ENCODE results near the gene PLEKHN1. TPM values are rescaled to one million over a fixed set of nuclear protein-coding genes. Genes with fewer than 3 reads are reported as not detected.
"Not testable (repeated sequence)": the region's sequence is repeated elsewhere in the genome, so short reads cannot be mapped to it uniquely, and the experiment has no call there.

PLEKHN1 gene
- total RNA-seq, 1 experiment from 2014 or later = 2.4 TPM

GRCh38 chr1:942411-942821 lies 23.9 kb upstream of the PLEKHN1 start:
- DNase-seq (ENCODE audit: low spot score) = no peak

GRCh38 chr1:942864-943533 lies 23.3 kb upstream of the PLEKHN1 start:
- DNase-seq (ENCODE audit: low spot score) = no peak

GRCh38 chr1:943545-944340 lies 22.5 kb upstream of the PLEKHN1 start:
- no peak for DNase-seq (ENCODE audit: low spot score)

DNA sequence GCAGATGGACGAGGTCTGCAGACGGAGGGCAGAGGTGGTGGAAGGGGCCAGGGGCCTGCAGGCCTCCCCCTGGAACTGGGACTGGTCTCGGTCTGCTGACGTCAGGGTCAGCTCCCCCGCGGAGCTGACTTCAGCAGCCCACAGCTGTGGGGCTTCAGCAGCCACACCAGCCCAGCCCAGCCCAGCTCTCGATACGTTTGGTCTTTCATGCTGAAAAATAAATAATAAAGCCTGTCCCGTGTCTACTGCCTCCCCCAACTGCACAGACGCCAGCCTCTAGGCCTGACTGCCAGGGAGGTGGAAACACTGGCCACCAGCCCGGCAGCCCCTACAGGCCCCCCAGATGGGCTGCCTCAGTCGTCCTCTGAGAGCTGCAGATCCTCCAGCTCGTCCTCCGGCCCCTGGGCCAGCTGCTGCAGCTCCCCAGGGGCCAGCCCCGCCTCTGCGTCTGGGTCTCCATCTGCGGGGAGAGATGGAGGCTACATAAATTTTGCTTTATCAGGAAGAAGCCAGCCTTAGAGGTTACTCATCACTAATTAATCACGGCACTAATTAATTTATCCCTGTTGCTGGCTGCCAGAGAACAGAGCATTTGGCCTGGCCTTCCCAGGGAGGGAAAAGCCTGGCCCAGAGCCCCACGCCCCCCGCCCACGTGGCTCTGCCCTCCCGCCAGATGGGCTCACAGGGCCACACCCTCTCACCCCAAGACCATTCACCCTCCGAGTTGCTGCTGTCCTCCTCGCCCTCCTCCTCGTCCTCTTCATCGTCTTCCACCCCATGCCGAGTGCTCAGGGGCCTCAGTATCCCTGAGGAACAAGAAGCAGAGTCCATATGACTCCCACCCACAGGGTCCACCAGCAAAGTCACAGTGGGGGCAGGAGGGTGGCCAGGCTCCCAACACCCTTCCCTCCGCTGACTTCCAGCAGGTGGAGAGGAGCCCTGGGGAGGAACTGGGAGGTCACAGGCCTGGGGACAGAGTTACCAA lies 21.6 kb upstream of the PLEKHN1 start:
- no peak for DNase-seq (ENCODE audit: low spot score)

DNA sequence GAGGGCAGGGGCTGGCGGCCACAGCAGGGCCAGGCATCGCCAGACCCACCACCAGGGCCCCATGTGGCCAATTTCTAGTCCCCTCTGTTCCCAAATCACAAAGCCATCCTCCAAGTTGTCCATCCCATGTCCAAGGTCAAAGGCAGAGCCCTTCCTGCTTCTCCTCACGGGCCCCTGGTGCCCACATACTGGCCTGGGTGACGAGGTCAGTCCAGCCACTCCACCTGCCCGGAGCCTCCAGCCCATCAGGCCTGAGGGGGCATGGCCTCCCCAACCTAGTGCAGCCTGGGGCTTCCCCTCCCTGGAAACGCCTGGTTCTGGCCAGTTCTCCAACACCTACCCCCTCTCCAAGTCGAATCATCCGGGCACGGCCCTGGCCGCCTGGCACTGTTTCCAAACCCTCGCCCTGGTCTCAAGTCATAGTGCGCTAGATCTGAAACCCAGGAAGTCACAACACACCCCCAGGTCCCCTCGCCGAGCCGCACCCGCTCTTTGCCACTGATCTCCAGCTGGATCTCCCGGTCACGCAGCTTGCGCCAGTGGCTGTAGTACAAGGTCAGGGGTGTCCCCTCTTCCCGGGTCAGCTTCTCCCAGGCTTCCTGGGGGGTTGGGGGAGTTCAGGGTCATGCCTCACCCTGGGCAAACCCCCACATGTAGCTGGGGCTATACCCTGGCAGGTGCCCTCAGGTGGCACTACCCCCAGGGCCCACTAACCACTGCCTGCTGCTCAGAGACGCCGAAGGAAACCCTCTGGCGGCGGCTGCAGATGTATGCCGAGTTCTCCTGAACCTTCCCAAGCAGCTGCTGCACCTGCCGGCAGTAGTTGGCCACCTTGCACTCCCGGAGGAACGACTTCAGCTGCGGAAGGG lies 20.4 kb upstream of the PLEKHN1 start:
- DNase-seq (ENCODE audit: low spot score) = no peak

DNA sequence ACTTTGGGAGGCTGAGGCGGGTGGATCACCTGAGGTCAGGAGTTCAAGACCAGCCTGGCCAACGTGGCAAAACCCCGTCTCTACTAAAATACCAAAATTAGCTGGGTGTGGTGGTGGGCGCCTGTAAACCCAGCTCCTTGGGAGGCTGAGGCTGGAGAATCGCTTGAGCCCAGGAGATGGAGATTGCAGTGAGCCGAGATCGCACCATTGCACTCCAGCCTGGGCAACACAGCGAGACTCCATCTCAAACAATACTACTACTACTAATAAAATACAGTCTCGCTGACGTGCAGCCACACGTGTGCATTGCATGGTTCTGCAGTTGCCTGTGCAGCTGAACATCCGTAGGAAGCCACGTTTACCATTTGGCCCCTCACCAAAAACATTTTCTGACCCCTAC lies 19.5 kb upstream of the PLEKHN1 start:
- not testable (repeated sequence) for DNase-seq (ENCODE audit: low spot score)

DNA sequence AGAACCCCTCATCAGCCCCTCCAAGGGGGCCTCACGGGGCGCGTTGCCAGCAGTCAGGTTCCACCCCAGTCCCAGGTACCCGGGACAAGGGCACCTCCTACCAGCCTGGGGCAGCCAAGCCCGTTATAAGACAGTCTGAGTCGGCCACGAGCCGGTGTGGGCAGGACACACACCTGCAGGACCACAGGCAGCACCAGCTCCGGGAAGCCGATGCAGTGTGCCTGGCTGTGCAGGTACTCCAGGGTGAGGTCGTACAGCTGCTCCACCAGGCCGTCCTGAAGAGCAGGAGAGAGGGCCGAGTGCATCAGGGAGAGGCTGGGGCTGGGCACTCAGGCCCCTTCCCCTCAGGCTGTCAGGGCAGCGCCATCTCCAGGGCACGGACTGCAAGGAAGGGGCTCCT lies 18.3 kb upstream of the PLEKHN1 start:
- no peak for DNase-seq (ENCODE audit: low spot score)

DNA sequence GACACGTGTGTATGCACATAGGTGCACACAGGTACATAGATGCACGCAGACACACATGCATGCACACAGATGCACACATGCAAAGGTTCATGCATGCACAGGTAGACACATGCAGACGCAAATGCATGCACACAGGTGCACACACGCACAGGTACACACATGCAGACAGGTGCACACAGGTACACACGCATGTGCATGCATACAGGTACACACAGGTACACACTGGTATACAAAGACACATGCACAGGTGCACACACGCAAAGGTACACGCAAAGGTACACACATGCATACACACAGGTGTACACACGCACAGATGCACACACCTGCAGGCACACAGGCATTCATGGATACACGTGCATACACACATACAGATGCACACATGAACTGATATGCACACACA lies 16.0 kb upstream of the PLEKHN1 start:
- DNase-seq (ENCODE audit: low spot score) = no peak

DNA sequence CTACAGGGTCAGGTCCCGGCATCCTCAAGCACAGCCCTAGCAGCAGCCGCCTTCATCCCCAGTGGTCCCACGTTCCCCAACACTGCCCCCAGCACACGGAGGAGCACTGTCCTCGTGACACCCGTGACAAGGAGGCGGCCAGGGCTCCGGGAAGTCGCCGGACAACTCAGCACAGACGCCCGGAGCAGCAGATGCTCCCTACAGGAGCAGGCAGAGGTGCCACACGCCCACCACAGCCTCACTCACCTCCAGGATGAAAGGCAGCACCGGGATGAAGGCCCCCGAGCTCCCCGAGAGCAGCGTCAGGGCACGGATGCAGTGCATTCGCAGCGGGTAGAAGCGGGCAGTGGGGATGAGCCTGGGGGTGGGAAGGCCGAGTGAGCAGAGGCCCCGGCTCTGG lies 15.4 kb upstream of the PLEKHN1 start:
- no peak for DNase-seq (ENCODE audit: low spot score)

GRCh38 chr1:951364-951763 lies 14.9 kb upstream of the PLEKHN1 start:
- DNase-seq (ENCODE audit: low spot score) = no peak

- no peak for DNase-seq (ENCODE audit: low spot score)
Measured at GRCh38 chr1:952201-952600, 14.1 kb upstream of the PLEKHN1 start.

- no peak for DNase-seq (ENCODE audit: low spot score)
Measured at GRCh38 chr1:952603-953002, 13.7 kb upstream of the PLEKHN1 start.

- DNase-seq (ENCODE audit: low spot score) = no peak
Measured at GRCh38 chr1:953524-954320, 12.6 kb upstream of the PLEKHN1 start.

DNA sequence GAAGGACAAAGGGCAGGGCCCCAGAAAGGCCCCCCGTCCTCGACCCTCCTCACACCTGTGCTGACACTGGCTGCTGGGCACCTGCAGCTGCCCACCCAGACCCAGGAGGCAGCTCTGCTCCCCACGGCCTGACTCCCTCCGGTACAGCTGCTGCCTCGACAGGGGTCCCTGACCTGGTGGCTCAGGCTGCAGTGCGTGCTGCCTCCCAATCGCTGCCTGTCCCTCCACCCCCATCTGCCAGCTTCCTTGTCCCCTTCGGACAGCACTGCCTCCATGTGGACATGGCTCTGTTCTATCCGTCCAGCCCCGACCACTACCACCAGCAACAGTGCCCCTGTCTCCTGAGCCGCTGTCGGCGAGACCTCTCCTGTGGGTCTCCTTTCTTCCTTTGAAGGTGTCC lies 11.4 kb upstream of the PLEKHN1 start:
- no peak for DNase-seq (ENCODE audit: low spot score)

DNA sequence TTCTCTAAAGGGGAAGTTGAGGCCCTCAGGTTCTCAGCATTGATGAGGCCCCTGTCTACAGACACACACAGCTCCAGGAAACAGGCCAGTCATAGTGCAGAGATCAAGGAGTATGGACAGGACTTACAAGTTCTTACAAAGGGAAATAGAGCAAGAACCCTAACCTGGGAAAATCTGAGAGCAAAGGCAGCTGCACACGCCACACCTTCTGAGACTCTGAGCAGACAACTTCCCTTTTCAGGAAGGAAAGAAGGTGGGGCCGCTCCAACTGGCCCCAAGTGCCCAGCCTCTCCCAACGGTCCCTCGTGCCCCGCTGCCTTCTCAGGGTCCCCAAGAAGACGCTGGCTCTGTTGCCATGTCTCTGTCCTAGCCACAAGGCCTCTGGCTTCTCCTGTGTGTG lies 10.8 kb upstream of the PLEKHN1 start:
- DNase-seq (ENCODE audit: low spot score) = no peak

DNA sequence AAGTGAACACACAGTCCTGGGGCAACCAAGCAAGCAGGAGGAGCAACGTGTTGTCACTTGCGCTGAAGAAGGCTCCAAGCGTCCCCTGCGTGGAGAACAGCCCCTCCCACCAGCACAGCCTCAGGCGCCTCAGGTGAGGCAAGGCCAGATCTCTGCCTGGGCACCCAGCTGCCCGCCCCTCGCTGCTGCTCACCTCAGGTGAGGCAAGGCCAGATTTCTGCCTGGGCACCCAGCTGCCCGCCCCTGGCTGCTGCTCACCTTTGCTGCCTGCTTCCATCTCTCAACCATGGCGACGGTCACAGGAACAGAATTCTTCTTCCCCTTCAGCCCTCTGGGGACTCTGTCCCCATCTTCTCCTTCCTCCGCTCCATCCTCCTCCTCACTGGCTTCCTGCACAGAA lies 9.6 kb upstream of the PLEKHN1 start:
- DNase-seq (ENCODE audit: low spot score) = no peak

GRCh38 chr1:958823-959730 lies 7.2 kb upstream of the PLEKHN1 start, which contains the start of gene NOC2L:
Gene NOC2L, minus strand, starts transcription at chr1:959256. Its CDS starts 16 bp downstream, at chr1:959240.
- peak; percentile 87 for DNase-seq (ENCODE audit: low spot score)

DNA sequence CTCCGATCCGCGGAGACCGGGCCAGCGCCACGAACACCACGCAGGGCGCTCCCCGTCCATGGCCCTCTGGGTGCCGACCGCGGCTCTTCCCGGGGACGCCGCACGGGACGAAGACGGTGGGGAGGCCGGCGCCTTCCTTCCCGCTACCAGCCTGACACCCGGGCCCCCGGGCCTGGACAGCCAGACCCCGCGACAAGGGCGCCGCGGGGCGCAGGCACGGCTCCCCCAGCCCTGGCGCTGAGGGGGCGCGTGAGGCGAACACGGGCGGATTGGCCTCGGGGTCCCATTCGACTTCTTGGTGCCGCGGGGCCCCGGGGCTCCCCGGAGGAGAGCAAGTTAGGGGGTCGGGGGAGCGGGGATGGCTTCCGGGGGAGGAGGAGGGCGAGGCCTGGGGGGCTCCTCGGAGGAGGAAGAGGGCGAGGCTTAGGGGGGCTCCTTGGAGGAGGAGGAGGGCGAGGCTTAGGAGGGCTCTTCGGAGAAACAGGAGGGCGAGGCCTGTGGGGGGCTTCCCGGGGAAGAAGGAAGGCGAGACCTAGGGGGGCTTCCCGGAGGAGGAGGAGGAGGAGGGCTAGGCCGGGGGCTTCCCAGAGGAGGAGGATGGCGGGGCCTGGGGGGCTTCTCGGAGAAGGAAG lies 6.4 kb upstream of the PLEKHN1 start:
- no peak for DNase-seq (ENCODE audit: low spot score)
